ENCODE results near the gene DNMT3B.

The DNMT3B gene

GRCh38 chr20:32828029-32828680 is 66.0 kb downstream of the DNMT3B start:
- DNase-seq: no peak

GRCh38 chr20:32829311-32830005 is 67.3 kb downstream of the DNMT3B start:
- no peak for DNase-seq

DNA sequence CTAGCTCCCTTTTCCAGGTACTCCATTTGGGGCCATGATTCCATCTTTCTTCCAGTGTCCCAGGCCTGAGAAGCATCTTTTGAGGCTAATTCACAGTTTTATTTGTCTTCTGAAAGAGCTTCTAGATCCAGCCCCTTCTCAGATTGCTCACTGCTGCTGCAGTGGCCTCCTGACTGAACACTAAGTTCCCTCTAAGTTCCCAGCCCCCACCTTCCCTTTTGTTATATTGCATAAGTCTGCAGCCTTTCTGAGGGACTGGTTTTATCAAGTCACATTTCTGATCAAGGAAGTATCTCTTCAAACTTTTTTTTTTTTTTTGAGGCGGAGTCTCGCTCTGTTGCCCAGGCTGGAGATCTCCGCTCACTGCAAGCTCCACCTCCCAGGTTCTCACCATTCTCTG is 68.3 kb downstream of the DNMT3B start:
- DNase-seq: peak; percentile 59

- DNase-seq: no peak
Measured at GRCh38 chr20:32831982-32832381, 69.8 kb downstream of the DNMT3B start.

GRCh38 chr20:32832664-32833063 is 70.5 kb downstream of the DNMT3B start:
- peak; percentile 38 for DNase-seq

GRCh38 chr20:32834972-32835371 is 72.8 kb downstream of the DNMT3B start:
- no peak for DNase-seq

- no peak for DNase-seq
Measured at GRCh38 chr20:32837157-32837556, 75.0 kb downstream of the DNMT3B start.

DNA sequence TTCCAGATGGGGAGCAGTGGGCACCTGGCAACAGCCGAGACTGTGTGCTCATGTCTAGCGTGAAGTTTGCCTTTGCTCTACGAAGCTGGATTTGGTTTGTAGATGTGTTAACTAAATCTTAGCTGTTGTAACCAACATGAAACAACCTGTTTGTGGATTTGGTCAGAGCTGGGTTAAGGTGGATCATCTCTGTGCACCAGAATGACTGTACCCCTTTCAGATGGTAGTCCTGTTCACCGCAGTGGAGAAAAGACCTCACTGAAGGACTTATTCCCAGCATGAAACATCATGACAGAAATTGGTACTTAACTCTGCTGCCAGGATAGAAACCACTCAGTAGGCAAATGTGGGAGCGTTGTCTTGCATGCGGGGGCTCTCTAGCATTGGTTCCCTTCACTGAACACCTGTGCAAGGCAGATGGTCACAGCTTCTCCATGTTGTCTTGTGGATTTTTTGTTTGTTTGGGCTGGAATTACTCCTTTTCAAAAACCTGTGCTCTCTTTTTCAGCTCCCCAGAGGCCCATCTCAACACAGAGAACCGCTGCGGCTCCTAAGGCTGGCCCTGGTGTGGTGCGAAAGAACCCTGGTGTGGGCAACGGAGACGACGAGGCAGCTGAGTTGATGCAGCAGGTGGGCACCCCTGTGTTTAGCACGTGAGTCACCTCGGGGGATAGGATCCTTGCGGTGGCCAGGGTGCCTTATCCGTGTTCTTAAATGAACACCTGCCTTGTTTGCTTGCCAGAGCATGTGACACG is 77.2 kb downstream of the DNMT3B start:
- DNase-seq: no peak

DNA sequence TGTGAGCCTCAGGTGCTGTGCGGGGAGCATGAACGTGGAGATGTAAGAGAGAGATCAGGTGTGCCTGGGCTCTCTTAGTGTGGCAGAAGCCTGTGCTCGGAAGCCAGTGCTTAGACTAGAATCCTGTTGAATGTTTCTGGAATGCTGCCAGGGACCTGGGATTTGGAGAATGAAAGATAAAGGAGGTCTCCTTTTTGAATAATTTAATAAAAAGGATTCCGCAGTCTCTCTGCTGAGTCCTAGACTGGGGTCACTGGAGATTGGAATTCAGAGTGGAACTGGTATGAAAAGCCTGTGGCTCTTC is 77.7 kb downstream of the DNMT3B start:
- DNase-seq: no peak

- no peak for DNase-seq
Measured at GRCh38 chr20:32841174-32841573, 79.0 kb downstream of the DNMT3B start.

- no peak for DNase-seq
Measured at GRCh38 chr20:32841632-32842031, 79.4 kb downstream of the DNMT3B start.

DNA sequence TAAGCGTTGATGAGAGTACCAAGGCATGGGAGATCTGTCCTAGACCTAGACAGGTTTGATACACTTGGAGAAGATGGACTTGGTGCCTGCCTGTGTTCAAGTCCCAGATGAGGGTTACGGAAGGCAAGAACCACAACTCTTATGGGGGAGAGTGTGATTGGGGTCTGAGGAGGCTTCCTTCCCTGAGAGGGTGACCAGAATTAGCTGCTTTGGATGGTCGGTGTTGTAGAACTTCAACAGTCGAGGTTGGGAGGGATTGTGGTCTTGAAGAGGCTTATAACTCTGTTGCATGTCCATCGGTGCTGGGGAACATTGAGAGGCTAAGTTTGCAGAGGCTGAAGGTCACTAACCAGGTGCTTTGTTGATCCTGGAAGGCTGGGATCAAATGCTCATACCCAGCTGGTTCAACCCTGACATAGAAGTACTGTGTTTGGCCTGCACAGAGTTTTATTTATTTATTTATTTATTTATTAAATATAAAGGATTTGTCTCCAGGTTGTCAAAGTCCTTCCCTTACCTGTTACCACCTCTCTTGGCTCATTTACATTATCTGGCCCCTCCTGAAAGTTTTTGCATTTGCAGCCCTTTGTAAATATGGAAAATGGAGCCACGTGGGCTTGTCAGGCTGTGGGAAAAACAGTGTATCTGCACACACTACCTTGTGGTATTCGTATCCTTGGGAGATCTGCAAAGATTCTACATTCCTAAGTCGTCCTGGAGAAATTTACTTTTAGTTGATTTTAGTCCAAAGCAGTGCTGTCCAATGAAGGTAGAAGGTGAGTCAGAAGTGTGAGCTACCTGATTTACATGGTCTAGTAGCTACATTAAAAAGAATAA is 80.7 kb downstream of the DNMT3B start:
- DNase-seq: no peak

DNA sequence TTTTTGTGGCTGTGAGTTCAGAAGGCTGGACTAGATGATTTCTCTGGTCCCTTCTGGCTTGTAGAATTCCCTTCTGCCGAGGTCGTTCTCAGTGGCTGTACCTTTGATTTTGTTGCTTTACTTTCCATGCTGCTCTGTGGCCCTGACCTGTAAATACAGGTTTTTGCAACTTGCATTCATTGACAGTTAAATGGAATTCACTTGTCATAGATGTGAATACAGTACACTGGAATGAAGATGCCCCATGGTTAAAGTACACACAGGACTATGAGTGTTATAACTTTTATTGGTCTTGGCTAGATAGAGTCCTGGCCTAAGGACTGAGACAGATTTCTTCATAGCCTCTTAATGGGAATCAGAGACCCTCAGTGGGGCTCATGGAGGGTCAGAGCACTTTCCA is 83.6 kb downstream of the DNMT3B start:
- no peak for DNase-seq

DNA sequence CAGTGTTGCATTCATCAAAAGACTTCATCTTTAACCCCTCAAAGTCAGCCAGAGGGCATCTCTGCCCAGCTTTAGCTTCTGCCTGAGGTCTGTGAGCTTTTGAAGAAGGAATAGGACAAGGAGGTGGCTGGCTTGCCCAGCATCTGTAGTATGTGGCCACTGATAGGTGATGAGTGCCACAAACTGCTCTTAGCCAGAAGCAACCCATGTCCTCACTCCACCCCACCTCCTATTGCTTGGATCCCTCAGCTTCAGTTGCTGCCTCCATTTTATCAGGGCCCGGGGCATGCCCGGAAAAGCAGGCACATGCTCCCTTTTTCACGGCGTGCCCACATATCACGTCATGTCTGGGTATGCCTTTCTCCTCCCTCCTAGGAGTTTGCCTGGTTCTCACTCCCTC is 84.7 kb downstream of the DNMT3B start:
- no peak for DNase-seq

GRCh38 chr20:32847964-32848363 is 85.8 kb downstream of the DNMT3B start:
- no peak for DNase-seq

GRCh38 chr20:32848846-32849245 is 86.7 kb downstream of the DNMT3B start:
- no peak for DNase-seq

GRCh38 chr20:32849577-32849976 is 87.4 kb downstream of the DNMT3B start:
- DNase-seq: no peak

- DNase-seq: no peak
Measured at GRCh38 chr20:32855387-32855786, 93.2 kb downstream of the DNMT3B start.

DNA sequence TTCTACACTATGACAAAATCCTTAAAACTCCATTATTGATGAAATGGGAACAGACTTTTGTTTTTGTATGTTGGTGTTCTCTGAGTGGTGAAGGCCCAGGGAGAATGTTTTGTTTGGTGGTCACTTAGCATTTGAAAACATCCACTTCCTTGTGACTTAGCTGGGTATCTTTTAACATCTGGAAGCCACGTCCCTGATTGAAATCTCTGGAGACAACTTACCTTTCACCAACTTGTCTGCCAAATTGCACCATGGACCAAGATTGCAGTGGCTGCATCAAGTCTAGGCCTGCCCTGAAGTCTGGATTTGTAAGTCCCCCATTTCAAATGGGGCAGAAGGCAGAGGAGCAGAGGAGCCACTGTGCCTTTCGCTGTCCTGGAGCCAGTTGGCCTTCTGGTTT is 96.0 kb downstream of the DNMT3B start:
- no peak for DNase-seq
